Heart right ventricle (tissue), 16 donors: ENCODE measurements around the gene WWOX. TPM values are rescaled to one million over a fixed set of nuclear protein-coding genes. Genes with fewer than 3 reads are reported as not detected.

Experiments used
- ATAC-seq, 8 donors: fragments of 200-7000 bp; cut with Tn5 transposase; one replicate each; pipeline ENCODE4 v1.9.1; 2020; ENCODE audit warnings: mild to moderate bottlenecking in 8 of 8, moderate library complexity in 8 of 8, moderate number of reproducible peaks in 1 of 8
- DNase-seq, 2 donors: peaks; one replicate each; pipeline ENCODE4 v3.0.0-alpha.2; 2020
- H3K27ac ChIP-seq, 10 donors: fragments of 200-600 bp; sonication (generic) in 2 of 10; one replicate each; pipeline versions ENCODE4 v1.5.0 to v1.8.0; 2020 to 2022; ENCODE audit warnings: mild to moderate bottlenecking in 3 of 10
- H3K27me3 ChIP-seq, 7 donors: fragments of 200-600 bp; one replicate each; pipeline ENCODE4 v1.8.0; 2021 to 2022; ENCODE audit warnings: mild to moderate bottlenecking in 2 of 7
- H3K36me3 ChIP-seq, 9 donors: fragments of 200-600 bp; sonication (generic) in 1 of 9; one replicate each; pipeline versions ENCODE4 v1.5.0 to v1.8.0; 2020 to 2022; ENCODE audit warnings: mild to moderate bottlenecking in 2 of 9
- H3K4me1 ChIP-seq, 9 donors: fragments of 200-600 bp; sonication (generic) in 1 of 9; one replicate each; pipeline versions ENCODE4 v1.5.0 to v1.8.0; 2020 to 2022; ENCODE audit warnings: mild to moderate bottlenecking in 4 of 9
- H3K4me3 ChIP-seq, 10 donors: fragments of 200-600 bp; sonication (generic) in 2 of 10; one replicate each; pipeline versions ENCODE4 v1.5.0 to v1.8.0; 2020 to 2022; ENCODE audit warnings: mild to moderate bottlenecking in 7 of 10, moderate library complexity in 2 of 10
- H3K9me3 ChIP-seq, 11 donors: fragments of 200-600 bp in 10 of 11; sonication (generic) in 2 of 11; one replicate each; pipeline versions ENCODE4 v1.5.0 to v1.8.0; 2013 to 2022; ENCODE audit warnings: mild to moderate bottlenecking in 2 of 11, control low read depth in 1 of 11, moderate library complexity in 1 of 11
- WGBS, 2 donors: extraction: QIAGEN DNeasy Blood & Tissue Kit; methylation state at CpG; one replicate each; pipeline ENCODE4 v1.1.7; 2013; ENCODE audit warnings: inconsistent platforms in 1 of 2; 5-methylcytosine and 5-hydroxymethylcytosine counted together
- intact Hi-C, 10 donors: fragments of 100-400 bp; cut with DNase I; formaldehyde crosslinking; loops; one replicate each; pipeline versions ENCODE4 v1.11.1 to v1.14.2; 2022
- polyA plus RNA-seq, 2 donors: library from polyadenylated mRNA; stranded (reverse); fragments of 200-250 nt; gene quantifications; one replicate each; pipeline ENCODE4 v1.2.3, GENCODE V29; 2013
- total RNA-seq, 10 donors: library from RNA; stranded (reverse); fragmentation: NEBNext Ultra II Directional in 3 of 10; extraction: Animal tissue kit (Norgen Biotek cat#: 25700) in 3 of 10; gene quantifications; one replicate each; pipeline versions ENCODE4 v1.2.1 to v1.2.4, GENCODE V29; 2021 to 2023
- TF ChIP-seq, protein P1 (sequence below), 9 donors: fragments of 200-600 bp; sonication (generic) in 2 of 9; IDR thresholded peaks; one replicate each; pipeline versions ENCODE4 v1.5.0 to v1.8.0; 2021 to 2022; ENCODE audit warnings: antibody characterized with exemption in 9 of 9, mild to moderate bottlenecking in 5 of 9, moderate library complexity in 1 of 9
- donor health status: Arrhythmogenic right ventricular cardiomyopathy.
- donor health status: ischemic (EF 13 %, LVEDD 7.1; RV severe dilation, severe dysfunction).
- donor health status: healthy with polysubstance abuse.
- donor health status: DM: no; HTN: yes; CAD: no.
- donor health status: DM: no; HTN: no; CAD: no.
- donor health status: ischemic (EF 25% LVEDD 6.9; RV normal size, moderate dysfunction).
- donor health status: ischemic (EF 25% LVEDD 5.7; RV mildly dilated, moderate dysfunction).
- donor health status: healthy.
- donor health status: DM: yes; HTN: yes; CAD: no.
- donor health status: Ischemic cardiomyopathy.
- donor health status: ischemic (EF 35%, LVEDD 5.7; RV mildly dilated, moderate dysfunction).
- donor health status: nonischemic (EF 11% LVEDD 7.7; RV severe dilation, severe dysfunction).
- donor health status: DM: yes; HTN: yes; CAD: no.
- donor health status: PGD.
- donor health status: ischemic (EF 29% LVEDD 5.4; RV normal size, mild dysfunction).
- donor health status: nonischemic (EF 23%, LVEDD 6.1; RV moderate dilation, normal function).

WWOX gene
- total and polyA plus RNA-seq, 12 donors = 4.9 to 15.0 (median 9.9) TPM

GRCh38 chr16:78694414-78694813 lies 595.0 kb downstream of the WWOX start:
- Histone ChIP-seq H3K36me3 (no peaks in the 10 kb centered on the region), H3K4me3 (no peak overlapping the region), H3K9me3 (peaks cover 0 to 4% (median 0%) of the 10 kb centered on the region in 11 donors), H3K27me3 (no peaks in the 10 kb centered on the region), H3K27ac (no peak overlapping the region), H3K4me1 (peaks cover 0 to 7% (median 0%) of the 10 kb centered on the region in 9 donors)
- TF ChIP-seq, protein P1, sequence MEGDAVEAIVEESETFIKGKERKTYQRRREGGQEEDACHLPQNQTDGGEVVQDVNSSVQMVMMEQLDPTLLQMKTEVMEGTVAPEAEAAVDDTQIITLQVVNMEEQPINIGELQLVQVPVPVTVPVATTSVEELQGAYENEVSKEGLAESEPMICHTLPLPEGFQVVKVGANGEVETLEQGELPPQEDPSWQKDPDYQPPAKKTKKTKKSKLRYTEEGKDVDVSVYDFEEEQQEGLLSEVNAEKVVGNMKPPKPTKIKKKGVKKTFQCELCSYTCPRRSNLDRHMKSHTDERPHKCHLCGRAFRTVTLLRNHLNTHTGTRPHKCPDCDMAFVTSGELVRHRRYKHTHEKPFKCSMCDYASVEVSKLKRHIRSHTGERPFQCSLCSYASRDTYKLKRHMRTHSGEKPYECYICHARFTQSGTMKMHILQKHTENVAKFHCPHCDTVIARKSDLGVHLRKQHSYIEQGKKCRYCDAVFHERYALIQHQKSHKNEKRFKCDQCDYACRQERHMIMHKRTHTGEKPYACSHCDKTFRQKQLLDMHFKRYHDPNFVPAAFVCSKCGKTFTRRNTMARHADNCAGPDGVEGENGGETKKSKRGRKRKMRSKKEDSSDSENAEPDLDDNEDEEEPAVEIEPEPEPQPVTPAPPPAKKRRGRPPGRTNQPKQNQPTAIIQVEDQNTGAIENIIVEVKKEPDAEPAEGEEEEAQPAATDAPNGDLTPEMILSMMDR (IDR thresholded peaks at IDR 0.05) = no peak
- 98 to 99% methylated on average over 3 of the region's 3 CpGs for WGBS, 2 donors
- ATAC-seq = no peak
- DNase-seq = no peak
- intact Hi-C loops = no loop called here

GRCh38 chr16:78695391-78695790 lies 595.9 kb downstream of the WWOX start:
- WGBS, 2 donors = 53 to 54% methylated on average over 6 of the region's 6 CpGs
- Histone ChIP-seq H3K9me3 (peaks cover 0 to 4% (median 0%) of the 10 kb centered on the region in 11 donors), H3K36me3 (no peaks in the 10 kb centered on the region), H3K4me1 (peaks cover 0 to 7% (median 0%) of the 10 kb centered on the region in 9 donors), H3K27ac (no peak overlapping the region), H3K27me3 (no peaks in the 10 kb centered on the region), H3K4me3 (no peak overlapping the region)
- ATAC-seq (no peak), DNase-seq (no peak)
- intact Hi-C loops = no loop called here
- TF ChIP-seq, protein P1 (IDR thresholded peaks at IDR 0.05) = no peak

GRCh38 chr16:78696797-78697196 lies 597.3 kb downstream of the WWOX start:
- H3K27ac ChIP-seq = no peak overlapping the region
- intact Hi-C loops = no loop called here
- peaks cover 0 to 7% (median 0%) of the 10 kb centered on the region in 9 donors for H3K4me1 ChIP-seq
- no peaks in the 10 kb centered on the region for H3K36me3 ChIP-seq
- DNase-seq (no peak), ATAC-seq (no peak)
- H3K27me3 ChIP-seq = no peaks in the 10 kb centered on the region
- H3K9me3 ChIP-seq = peaks cover 0 to 4% (median 0%) of the 10 kb centered on the region in 11 donors
- no peak overlapping the region for H3K4me3 ChIP-seq
- TF ChIP-seq, protein P1 (IDR thresholded peaks at IDR 0.05) = no peak
- 98 to 100% methylated on average over 2 of the region's 2 CpGs for WGBS, 2 donors

DNA sequence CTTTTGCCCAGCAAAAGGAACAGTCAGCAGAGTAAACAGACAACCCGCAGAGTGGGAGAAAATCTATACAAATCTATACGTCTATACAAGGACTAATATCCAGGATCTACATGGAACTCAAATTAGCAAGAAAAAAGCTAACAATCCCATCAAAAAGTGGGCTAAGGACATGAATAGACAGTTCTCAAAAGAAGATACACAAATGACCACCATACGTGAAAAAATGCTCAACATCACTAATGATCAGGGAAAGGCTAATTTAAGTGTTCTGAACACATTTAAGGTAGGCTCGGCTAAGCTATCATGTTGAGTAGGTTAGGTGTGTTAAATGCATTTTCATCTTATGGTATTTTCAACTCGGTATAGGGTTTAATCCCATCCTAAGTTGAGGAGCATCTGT lies 598.0 kb downstream of the WWOX start:
- Histone ChIP-seq H3K27me3 (no peaks in the 10 kb centered on the region), H3K36me3 (no peaks in the 10 kb centered on the region), H3K27ac (no peak overlapping the region), H3K4me3 (no peak overlapping the region), H3K4me1 (peaks cover 0 to 7% (median 0%) of the 10 kb centered on the region in 9 donors), H3K9me3 (peaks cover 0 to 4% (median 0%) of the 10 kb centered on the region in 11 donors)
- WGBS, 2 donors = 90 to 97% methylated on average over 5 of the region's 5 CpGs
- intact Hi-C loops = no loop called here
- no peak for ATAC-seq
- TF ChIP-seq, protein P1 (IDR thresholded peaks at IDR 0.05) = no peak
- no peak for DNase-seq
